GM21737 (cell line): ENCODE results near the gene OSTN.

Experiments
- ATAC-seq: cut with Tn5 transposase; IDR thresholded peaks from one replicate; pipeline ENCODE4 v1.9.1; 2021; ENCODE audit warnings: mild to moderate bottlenecking, moderate library complexity; ENCODE audit not compliant: unreplicated experiment

Gene OSTN

DNA sequence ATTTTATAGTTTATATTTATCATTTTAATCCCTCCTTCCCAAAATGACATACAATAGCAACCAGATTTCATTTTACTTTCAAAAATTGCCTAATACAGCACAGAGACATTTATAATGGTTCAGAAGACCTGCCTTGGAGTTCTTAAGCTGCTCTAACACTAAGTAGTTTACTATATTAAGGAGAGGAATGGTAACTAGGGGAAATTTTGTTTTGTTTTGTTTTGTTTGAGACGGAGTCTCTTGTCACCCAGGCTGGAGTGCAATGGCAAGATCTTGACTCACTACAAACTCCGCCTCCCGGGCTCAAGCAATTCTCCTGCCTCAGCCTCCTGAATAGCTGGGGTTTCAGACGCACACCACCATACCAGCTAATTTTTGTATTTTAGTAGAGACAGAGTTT is 107.4 kb downstream of the OSTN start:
- ATAC-seq, result no peak

DNA sequence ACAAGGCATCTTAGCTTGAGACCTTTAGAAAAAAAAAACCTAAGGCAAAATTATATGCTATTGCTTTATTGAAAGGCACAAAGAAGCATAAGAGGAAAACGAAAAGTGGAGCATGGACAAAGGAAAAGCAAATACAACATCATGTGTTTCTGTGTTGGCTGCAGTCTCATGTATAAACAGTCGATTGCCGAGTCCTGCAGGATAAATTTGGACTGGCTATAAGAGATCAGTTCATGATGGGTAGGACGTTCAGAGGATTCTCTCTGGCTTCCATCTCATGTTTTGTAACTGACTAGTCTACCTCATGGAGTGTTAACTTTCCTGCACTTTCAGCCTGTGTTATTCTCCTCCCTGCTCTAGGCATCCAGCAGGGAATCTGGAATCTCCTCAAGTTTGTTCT is 108.3 kb downstream of the OSTN start:
- no peak for ATAC-seq

DNA sequence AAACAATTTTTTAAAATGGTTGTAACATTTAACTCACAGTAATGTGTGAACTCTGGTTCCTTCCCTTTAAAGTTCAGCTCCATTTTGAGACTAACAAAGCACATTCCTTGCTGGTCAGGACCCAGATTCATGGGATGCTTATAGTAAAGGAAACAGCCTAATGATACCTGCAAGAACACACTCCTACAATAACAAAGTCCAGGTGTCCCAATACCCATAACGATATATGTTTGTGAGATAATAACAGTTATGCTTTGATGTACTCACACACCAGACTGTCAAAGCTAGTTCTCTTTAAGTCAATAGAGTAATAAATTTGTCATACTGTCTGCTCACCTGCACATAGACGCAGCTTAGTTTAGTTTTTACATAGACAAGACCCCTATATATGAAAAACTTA is 114.3 kb downstream of the OSTN start:
- no peak for ATAC-seq

DNA sequence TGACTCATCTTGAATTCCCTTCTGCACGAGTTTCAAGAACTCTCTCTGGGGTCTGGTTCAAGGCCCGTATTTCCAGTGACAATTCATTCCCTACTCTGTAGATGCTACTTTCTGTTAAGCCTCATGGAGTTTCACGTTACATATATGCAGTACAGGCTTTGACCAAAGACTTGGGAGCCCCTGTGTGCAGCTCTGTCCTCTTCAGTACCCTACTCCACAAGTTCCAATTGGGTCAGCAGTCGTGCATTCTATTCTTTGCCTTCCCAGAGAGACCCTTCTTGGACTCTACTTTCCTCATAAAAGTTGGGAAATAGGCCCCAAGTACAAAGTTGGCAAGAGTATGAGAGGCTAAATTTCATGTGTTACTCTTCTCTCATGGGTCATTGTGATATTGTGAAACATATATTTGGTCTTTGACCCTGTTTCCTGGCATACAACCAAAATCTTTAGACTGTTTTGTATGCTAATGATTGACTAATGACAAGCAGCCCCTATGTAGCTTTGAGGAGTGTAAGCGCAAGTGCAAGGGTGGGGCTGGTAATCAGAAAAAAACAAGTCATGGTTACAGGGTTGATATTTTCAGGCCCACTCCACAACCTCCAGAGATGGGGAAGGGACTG is 115.2 kb downstream of the OSTN start:
- no peak for ATAC-seq
